Activated naive CD8-positive, alpha-beta T cell treated with anti-CD3 and anti-CD28 coated beads, Interleukin-2, amount 50 U/mL, for 16 hours (primary cell): ENCODE data around the gene ATP2A2.
"Not testable (repeated sequence)": the region's sequence is repeated elsewhere in the genome, so short reads cannot be mapped to it uniquely, and the experiment has no call there.

Experiments
- DNase-seq: peaks from one replicate; pipeline ENCODE4 v3.0.0-alpha.2; 2020; ENCODE audit warnings: low read depth, low spot score

The ATP2A2 gene

GRCh38 chr12:110301065-110301806 is 20.2 kb downstream of the ATP2A2 start:
- DNase-seq: no peak

GRCh38 chr12:110304061-110304551 is 23.1 kb downstream of the ATP2A2 start:
- no peak for DNase-seq

- DNase-seq: no peak
Measured at GRCh38 chr12:110307372-110307771, 26.3 kb downstream of the ATP2A2 start.

GRCh38 chr12:110310763-110311162 is 29.7 kb downstream of the ATP2A2 start:
- DNase-seq: no peak

GRCh38 chr12:110311903-110312302 is 30.9 kb downstream of the ATP2A2 start:
- DNase-seq: no peak

- no peak for DNase-seq
Measured at GRCh38 chr12:110312581-110313360, 31.7 kb downstream of the ATP2A2 start.

- no peak for DNase-seq
Measured at GRCh38 chr12:110314308-110314707, 33.3 kb downstream of the ATP2A2 start.

- no peak for DNase-seq
Measured at GRCh38 chr12:110316861-110317260, 35.8 kb downstream of the ATP2A2 start.

- DNase-seq: no peak
Measured at GRCh38 chr12:110317911-110318310, 36.9 kb downstream of the ATP2A2 start.

GRCh38 chr12:110320550-110320949 is 39.5 kb downstream of the ATP2A2 start:
- DNase-seq: no peak

GRCh38 chr12:110329710-110330109 is 48.7 kb downstream of the ATP2A2 start:
- no peak for DNase-seq

GRCh38 chr12:110330124-110330523 is 49.1 kb downstream of the ATP2A2 start:
- DNase-seq: no peak

- DNase-seq: no peak
Measured at GRCh38 chr12:110330544-110330943, 49.5 kb downstream of the ATP2A2 start.

GRCh38 chr12:110333201-110333600 is 52.2 kb downstream of the ATP2A2 start:
- no peak for DNase-seq

GRCh38 chr12:110335481-110336045 is 54.5 kb downstream of the ATP2A2 start:
- DNase-seq: no peak

GRCh38 chr12:110337912-110338710 is 57.1 kb downstream of the ATP2A2 start:
- DNase-seq: no peak

GRCh38 chr12:110338754-110339153 is 57.7 kb downstream of the ATP2A2 start:
- DNase-seq: no peak

- no peak for DNase-seq
Measured at GRCh38 chr12:110339184-110339952, 58.3 kb downstream of the ATP2A2 start.

GRCh38 chr12:110340261-110340660 is 59.2 kb downstream of the ATP2A2 start:
- DNase-seq: not testable (repeated sequence)

- no peak for DNase-seq
Measured at GRCh38 chr12:110340706-110341105, 59.7 kb downstream of the ATP2A2 start.

- no peak for DNase-seq
Measured at GRCh38 chr12:110342157-110342556, 61.1 kb downstream of the ATP2A2 start.
